Activated CD8-positive, alpha-beta memory T cell treated with anti-CD3 and anti-CD28 coated beads for 48 hours (primary cell): Measurements from ENCODE around the gene CCDC148.

Experiments
- DNase-seq, 3 experiments: peaks; one replicate each; pipeline ENCODE4 v3.0.0-alpha.2; 2020; ENCODE audit warnings: low read depth in 2 of 3, low spot score in 2 of 3

CCDC148 gene

DNA sequence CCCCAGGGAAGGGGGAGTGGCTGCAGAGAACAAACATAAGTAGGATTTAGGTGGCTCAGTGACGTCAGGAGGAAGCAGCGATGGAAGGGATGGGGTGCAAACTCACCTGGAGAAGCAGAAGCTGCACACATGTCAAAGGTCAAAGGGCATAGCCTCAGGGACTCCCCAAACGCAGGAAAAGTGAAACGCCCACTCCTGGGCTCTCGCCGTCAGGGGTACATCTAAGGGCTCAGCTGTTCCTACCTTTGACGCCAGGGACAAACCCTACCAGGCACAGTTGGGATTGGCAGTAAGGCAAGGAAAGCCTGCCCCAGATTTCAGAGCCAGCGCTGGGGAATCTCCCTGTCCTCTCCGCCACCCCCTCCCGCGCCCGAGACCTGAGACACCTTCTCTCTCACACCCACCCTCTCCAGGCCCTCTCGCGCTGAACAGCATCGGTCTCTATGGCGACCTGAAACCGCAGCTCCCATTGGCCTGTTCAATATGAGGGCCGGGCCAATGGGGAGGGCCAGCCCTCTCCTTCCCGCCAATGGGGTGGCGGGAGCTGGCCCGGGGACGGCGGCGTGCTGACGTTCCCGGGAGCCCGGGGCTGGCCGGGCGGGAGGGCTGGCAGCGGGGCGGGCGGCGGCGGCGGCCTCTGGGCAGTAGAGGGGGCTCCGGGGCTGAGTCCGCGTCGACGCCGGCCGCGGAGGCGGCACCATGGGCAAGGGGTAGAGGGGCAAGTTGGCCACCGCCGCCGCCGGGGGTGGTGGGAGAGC lies at the start of gene CCDC148, which contains the start of gene PKP4:
TSS of gene CCDC148 (minus strand) at position 445 of the 758 bp plus-strand sequence. CDS start at position 131, 314 bp downstream.
TSS of gene PKP4 (plus strand) at position 644 of the 758 bp plus-strand sequence. CDS start 76,233 bp downstream, outside the sequence.
- peak; percentile 58 to 77 (median 72) for DNase-seq

DNA sequence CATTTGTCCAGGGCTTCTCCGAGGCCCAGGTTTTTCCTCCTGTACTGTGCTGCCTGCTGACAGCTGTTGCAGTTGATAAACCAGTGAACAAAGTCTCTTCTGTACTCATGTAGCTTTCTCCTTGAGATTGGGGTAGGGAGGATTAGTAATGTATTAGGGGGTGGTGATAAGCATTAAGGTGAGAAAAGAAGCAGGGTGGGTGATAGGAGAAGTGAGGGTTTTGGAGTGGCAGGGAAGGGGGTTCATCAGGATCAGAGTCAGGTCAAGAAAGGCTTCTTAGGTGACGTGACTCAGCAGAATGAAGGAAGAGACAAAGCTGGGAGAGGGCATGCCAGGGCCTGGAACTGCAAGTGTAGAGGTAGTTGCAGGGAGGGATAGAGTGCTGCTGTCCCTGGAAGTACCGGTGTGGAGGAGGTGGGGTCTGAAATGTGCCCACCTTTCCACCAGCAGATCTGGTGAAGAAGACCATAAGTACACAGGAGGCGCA lies 48.9 kb upstream of the CCDC148 start:
- DNase-seq, result no peak

DNA sequence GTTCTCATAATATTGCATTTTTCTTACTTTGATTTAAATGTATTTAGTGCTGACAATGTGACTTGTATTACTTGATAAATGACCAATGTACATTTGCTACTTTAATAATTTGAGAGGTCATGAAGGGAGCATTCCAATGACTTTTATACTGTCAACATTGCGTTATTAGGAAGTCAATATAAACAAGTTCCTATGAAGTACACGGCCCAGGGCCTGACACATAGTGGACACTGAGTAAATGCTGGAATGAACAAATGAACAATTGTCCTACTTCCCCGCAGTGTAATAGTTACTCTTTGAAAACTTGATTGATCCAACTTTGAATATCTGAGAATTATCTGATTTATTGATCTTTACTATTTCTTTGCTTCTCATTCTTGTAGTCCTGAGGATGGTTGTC lies 47.5 kb upstream of the CCDC148 start:
- DNase-seq, result no peak

GRCh38 chr2:158502974-158503373 lies 46.4 kb upstream of the CCDC148 start:
- DNase-seq, result no peak

GRCh38 chr2:158501301-158501700 lies 44.7 kb upstream of the CCDC148 start:
- DNase-seq, result no peak

- no peak for DNase-seq
Measured at GRCh38 chr2:158500333-158500732, 43.8 kb upstream of the CCDC148 start.

- DNase-seq, result no peak
Measured at GRCh38 chr2:158499383-158499782, 42.8 kb upstream of the CCDC148 start.

DNA sequence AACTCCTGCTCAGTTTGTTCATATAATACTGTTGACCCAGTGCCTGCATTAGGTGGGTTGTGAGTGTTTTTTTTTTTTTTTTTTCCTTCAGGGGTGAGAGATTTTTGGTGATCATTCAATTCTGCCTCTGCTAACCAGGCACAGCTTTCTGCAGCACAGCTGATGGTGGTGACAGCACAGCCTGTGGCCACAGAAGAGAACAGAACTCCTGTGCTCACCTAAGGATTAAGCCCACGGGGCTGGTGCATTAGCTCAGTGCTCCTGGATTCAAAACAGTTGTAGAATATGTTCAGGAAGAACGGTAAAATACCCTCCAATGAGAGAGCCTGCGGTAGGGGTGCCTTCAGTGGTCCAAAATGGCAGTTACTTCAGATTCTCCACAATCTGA lies 42.2 kb upstream of the CCDC148 start:
- DNase-seq, result no peak

GRCh38 chr2:158498043-158498748 lies 41.6 kb upstream of the CCDC148 start:
- no peak for DNase-seq

DNA sequence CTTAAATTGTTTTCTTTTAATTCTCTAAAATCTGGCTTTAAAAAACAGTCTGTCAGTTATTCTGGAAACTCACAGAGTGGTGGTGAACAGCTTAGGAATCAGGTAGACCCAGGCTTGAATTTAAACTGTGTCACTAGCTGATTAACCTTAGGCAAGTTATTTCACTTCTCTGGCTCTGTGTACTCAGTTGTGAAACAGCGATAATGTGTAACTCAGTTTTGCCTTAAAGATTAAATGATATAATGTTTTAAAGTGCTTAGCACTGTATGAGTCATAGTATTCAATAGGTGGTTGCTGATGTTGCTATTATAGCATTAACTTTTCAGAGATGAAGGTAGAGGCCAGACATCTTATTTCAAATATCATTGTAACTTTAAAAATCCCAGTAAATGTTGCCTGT lies 40.9 kb upstream of the CCDC148 start:
- DNase-seq, result no peak

DNA sequence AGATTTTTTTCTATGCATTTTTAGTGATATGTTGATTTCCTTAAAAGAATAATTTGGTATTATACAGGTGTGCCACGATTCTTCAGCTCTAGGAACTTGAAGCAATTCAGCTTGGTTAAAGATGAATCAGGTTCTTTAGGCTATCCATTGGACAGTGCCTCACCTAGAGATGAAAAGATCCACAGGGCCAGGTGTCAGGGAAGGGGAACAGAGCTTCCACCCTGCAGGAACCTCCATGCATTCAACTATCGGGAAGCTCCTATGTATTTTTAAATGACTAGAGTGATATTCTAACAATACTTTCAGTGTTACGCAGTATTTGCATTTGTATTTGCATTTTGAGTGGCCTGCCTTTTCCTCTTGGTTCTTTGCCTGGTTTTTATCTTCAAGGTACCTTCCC lies 40.4 kb upstream of the CCDC148 start:
- DNase-seq, result no peak

GRCh38 chr2:158495175-158495574 lies 38.6 kb upstream of the CCDC148 start:
- DNase-seq, result no peak

- DNase-seq, result no peak
Measured at GRCh38 chr2:158493458-158493857, 36.9 kb upstream of the CCDC148 start.

GRCh38 chr2:158491072-158491471 lies 34.5 kb upstream of the CCDC148 start:
- DNase-seq, result no peak

GRCh38 chr2:158489366-158490112 lies 33.0 kb upstream of the CCDC148 start:
- DNase-seq, result no peak

GRCh38 chr2:158488442-158489216 lies 32.1 kb upstream of the CCDC148 start:
- no peak for DNase-seq

DNA sequence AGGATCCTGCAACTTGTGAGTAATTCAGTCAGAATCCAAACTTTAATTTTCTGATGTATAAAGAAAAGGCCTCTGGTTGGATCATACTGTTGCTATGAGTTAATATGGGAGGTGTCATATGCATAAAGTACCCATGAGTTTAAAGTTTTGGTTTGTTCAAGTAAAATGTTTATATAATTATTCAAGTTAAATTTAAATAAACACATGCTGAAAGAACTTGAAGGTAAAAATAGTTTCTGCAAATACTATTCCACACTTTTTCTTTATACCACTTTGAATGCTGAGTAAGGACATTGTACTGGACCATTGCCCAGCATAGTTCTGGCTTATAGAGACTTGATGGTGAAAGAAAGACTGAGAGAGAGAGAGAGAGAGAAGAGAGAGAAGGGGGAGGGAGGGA lies 30.9 kb upstream of the CCDC148 start:
- no peak for DNase-seq

- DNase-seq, result no peak
Measured at GRCh38 chr2:158486970-158487325, 30.4 kb upstream of the CCDC148 start.

DNA sequence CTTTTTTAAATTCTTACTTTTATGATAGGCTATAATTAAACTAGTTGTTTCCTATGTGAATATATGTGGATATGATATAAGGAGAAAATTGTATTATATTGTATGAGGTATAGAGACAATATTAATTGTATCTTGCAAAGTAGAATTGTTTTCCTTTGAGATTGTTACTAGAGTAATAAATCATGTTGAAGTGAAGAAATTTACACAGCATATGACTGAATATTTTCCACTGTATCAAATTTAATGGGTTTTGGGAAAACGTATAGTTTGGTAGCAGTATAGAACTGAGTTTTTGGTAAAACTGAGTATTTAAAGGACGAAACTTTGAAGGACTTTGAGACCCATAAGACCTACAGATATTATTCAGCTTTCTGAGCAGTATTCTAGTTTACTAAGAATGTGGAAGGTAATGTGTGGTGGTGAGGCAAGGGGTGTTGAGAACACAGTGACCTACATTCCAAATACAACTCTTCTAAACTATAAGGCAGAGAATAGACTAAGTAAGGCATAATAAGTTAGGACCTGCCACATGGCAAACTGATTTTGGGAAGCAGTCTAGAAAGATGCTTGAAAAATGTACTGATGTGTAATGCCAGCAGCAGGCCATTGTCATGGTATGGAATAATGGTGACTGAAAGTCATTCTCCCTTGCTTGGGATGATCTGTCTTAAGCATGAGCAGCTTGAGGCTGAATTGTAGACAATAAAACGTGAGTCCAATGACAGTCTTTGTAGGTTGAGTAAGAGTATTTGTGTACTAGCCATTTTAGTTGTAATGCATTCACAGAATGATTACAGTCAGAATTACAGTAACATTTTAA lies 29.8 kb upstream of the CCDC148 start:
- DNase-seq, result no peak
